ENCODE measurements around the gene HOXD4.

DNA sequence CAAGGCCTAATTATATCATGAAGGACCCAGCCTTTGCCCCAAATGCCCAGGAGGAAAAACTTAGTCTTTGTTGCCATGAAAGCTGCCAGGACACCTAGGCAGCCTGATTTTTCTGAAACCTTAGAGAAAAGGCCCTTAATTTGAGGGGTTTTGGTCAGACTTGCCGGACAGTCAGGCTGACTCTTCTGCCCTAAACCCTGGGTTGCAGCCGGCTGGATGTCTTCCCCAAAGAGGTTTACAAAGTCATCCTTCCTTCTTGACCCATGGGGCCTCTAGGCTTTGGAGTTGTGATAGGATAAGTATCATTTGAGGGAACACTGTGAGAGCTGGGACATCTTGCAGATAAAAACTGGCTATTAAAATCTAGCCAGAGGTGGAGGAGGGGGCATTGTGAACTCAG, 34.7 kb downstream of the HOXD4 start:
- TF ChIP-seq, protein P1, sequence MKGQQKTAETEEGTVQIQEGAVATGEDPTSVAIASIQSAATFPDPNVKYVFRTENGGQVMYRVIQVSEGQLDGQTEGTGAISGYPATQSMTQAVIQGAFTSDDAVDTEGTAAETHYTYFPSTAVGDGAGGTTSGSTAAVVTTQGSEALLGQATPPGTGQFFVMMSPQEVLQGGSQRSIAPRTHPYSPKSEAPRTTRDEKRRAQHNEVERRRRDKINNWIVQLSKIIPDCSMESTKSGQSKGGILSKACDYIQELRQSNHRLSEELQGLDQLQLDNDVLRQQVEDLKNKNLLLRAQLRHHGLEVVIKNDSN (CRISPR knock-in tag; IDR thresholded peaks at IDR 0.05): no peak
- TF ChIP-seq, protein P2, sequence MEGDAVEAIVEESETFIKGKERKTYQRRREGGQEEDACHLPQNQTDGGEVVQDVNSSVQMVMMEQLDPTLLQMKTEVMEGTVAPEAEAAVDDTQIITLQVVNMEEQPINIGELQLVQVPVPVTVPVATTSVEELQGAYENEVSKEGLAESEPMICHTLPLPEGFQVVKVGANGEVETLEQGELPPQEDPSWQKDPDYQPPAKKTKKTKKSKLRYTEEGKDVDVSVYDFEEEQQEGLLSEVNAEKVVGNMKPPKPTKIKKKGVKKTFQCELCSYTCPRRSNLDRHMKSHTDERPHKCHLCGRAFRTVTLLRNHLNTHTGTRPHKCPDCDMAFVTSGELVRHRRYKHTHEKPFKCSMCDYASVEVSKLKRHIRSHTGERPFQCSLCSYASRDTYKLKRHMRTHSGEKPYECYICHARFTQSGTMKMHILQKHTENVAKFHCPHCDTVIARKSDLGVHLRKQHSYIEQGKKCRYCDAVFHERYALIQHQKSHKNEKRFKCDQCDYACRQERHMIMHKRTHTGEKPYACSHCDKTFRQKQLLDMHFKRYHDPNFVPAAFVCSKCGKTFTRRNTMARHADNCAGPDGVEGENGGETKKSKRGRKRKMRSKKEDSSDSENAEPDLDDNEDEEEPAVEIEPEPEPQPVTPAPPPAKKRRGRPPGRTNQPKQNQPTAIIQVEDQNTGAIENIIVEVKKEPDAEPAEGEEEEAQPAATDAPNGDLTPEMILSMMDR (IDR thresholded peaks at IDR 0.05): no peak
- TF ChIP-seq, protein P3, sequence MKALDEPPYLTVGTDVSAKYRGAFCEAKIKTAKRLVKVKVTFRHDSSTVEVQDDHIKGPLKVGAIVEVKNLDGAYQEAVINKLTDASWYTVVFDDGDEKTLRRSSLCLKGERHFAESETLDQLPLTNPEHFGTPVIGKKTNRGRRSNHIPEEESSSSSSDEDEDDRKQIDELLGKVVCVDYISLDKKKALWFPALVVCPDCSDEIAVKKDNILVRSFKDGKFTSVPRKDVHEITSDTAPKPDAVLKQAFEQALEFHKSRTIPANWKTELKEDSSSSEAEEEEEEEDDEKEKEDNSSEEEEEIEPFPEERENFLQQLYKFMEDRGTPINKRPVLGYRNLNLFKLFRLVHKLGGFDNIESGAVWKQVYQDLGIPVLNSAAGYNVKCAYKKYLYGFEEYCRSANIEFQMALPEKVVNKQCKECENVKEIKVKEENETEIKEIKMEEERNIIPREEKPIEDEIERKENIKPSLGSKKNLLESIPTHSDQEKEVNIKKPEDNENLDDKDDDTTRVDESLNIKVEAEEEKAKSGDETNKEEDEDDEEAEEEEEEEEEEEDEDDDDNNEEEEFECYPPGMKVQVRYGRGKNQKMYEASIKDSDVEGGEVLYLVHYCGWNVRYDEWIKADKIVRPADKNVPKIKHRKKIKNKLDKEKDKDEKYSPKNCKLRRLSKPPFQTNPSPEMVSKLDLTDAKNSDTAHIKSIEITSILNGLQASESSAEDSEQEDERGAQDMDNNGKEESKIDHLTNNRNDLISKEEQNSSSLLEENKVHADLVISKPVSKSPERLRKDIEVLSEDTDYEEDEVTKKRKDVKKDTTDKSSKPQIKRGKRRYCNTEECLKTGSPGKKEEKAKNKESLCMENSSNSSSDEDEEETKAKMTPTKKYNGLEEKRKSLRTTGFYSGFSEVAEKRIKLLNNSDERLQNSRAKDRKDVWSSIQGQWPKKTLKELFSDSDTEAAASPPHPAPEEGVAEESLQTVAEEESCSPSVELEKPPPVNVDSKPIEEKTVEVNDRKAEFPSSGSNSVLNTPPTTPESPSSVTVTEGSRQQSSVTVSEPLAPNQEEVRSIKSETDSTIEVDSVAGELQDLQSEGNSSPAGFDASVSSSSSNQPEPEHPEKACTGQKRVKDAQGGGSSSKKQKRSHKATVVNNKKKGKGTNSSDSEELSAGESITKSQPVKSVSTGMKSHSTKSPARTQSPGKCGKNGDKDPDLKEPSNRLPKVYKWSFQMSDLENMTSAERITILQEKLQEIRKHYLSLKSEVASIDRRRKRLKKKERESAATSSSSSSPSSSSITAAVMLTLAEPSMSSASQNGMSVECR (CRISPR knock-in tag; IDR thresholded peaks at IDR 0.05; ENCODE audit: borderline replicate concordance): no peak
- no peak for TF ChIP-seq CBFB (CRISPR knock-in tag; IDR thresholded peaks at IDR 0.05; ENCODE audit: low read depth)
- TF ChIP-seq, protein P4, sequence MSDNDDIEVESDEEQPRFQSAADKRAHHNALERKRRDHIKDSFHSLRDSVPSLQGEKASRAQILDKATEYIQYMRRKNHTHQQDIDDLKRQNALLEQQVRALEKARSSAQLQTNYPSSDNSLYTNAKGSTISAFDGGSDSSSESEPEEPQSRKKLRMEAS (CRISPR knock-in tag; IDR thresholded peaks at IDR 0.05): no peak
- TF ChIP-seq ZNF219 (CRISPR knock-in tag; IDR thresholded peaks at IDR 0.05; ENCODE audit: borderline replicate concordance): no peak
- TF ChIP-seq, protein P5, sequence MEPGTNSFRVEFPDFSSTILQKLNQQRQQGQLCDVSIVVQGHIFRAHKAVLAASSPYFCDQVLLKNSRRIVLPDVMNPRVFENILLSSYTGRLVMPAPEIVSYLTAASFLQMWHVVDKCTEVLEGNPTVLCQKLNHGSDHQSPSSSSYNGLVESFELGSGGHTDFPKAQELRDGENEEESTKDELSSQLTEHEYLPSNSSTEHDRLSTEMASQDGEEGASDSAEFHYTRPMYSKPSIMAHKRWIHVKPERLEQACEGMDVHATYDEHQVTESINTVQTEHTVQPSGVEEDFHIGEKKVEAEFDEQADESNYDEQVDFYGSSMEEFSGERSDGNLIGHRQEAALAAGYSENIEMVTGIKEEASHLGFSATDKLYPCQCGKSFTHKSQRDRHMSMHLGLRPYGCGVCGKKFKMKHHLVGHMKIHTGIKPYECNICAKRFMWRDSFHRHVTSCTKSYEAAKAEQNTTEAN (CRISPR knock-in tag; IDR thresholded peaks at IDR 0.05): no peak
- no peak for TF ChIP-seq TCF7 (CRISPR knock-in tag; IDR thresholded peaks at IDR 0.05; ENCODE audit: low read depth)
- no peak for TF ChIP-seq ATF1 (CRISPR knock-in tag; IDR thresholded peaks at IDR 0.05)
- TF ChIP-seq NFYB (CRISPR knock-in tag; conservative IDR thresholded peaks at IDR 0.05; ENCODE audit: low read depth): no peak
